Mesenchymal stem cell (in vitro differentiated cells and primary cell): Measurements from ENCODE around the gene PNLIPRP3. TPM values are rescaled to one million over a fixed set of nuclear protein-coding genes. Genes with fewer than 3 reads are reported as not detected.

Source experiments
- DNase-seq: peaks from one replicate; pipeline ENCODE4 v3.0.0-alpha.2; 2013
- H2AFZ ChIP-seq: one replicate; pipeline ENCODE4 v1.6.1; 2013; ENCODE audit warnings: low read depth, mild to moderate bottlenecking, control low read depth, inconsistent platforms, low read length, moderate library complexity
- H2AK5ac ChIP-seq: 2 replicates; pipeline ENCODE4 v1.6.1; 2013; ENCODE audit warnings: low read length, moderate library complexity, mild to moderate bottlenecking, inconsistent platforms; ENCODE audit not compliant: severe bottlenecking
- H2BK120ac ChIP-seq: one replicate; pipeline ENCODE4 v1.6.1; 2013; ENCODE audit warnings: low read depth, mild to moderate bottlenecking, inconsistent platforms, low read length, moderate library complexity
- H2BK12ac ChIP-seq, 2 experiments: one replicate each; pipeline ENCODE4 v1.6.1; 2013; ENCODE audit warnings: inconsistent platforms in 2 of 2, low read length in 2 of 2, mild to moderate bottlenecking in 2 of 2, moderate library complexity in 2 of 2, control low read depth in 1 of 2
- H2BK15ac ChIP-seq: one replicate; pipeline ENCODE4 v1.6.1; 2013; ENCODE audit warnings: mild to moderate bottlenecking, low read depth, inconsistent platforms; ENCODE audit not compliant: poor library complexity, severe bottlenecking
- H2BK5ac ChIP-seq: 2 replicates; pipeline ENCODE4 v1.6.1; 2013; ENCODE audit warnings: low read depth, mild to moderate bottlenecking, low read length, control low read depth, inconsistent platforms; ENCODE audit not compliant: poor library complexity, severe bottlenecking
- H3K14ac ChIP-seq, 2 experiments: one replicate each; pipeline ENCODE4 v1.6.1; 2013; ENCODE audit warnings: inconsistent platforms in 2 of 2, low read length in 2 of 2, control low read depth in 1 of 2, mild to moderate bottlenecking in 1 of 2, moderate library complexity in 1 of 2
- H3K18ac ChIP-seq, 2 experiments: one replicate each; pipeline ENCODE4 v1.6.1; 2013; ENCODE audit warnings: inconsistent platforms in 2 of 2, low read length in 2 of 2, control low read depth in 1 of 2, low read depth in 1 of 2, mild to moderate bottlenecking in 1 of 2
- H3K23ac ChIP-seq, 2 experiments: one replicate each; pipeline ENCODE4 v1.6.1; 2013; ENCODE audit warnings: inconsistent platforms in 2 of 2, low read length in 2 of 2, mild to moderate bottlenecking in 2 of 2, moderate library complexity in 2 of 2, control low read depth in 1 of 2
- H3K27ac ChIP-seq: 2 replicates; pipeline ENCODE4 v1.5.1; 2013; ENCODE audit warnings: mild to moderate bottlenecking, moderate library complexity, low read length, control low read depth, inconsistent platforms; ENCODE audit not compliant: poor library complexity, severe bottlenecking
- H3K27me3 ChIP-seq, 2 experiments: 2 replicates each; pipeline versions ENCODE4 v1.6.1 to v1.7.0; 2013; ENCODE audit warnings: low read length in 2 of 2, mild to moderate bottlenecking in 2 of 2, moderate library complexity in 2 of 2, control low read depth in 1 of 2, inconsistent platforms in 1 of 2; ENCODE audit not compliant: control insufficient read depth in 1 of 2, insufficient read depth in 1 of 2
- H3K36me3 ChIP-seq, 2 experiments: 2 replicates each; pipeline versions ENCODE4 v1.6.1 to v1.7.0; 2013; ENCODE audit warnings: low read length in 2 of 2, control low read depth in 1 of 2, inconsistent platforms in 1 of 2, low read depth in 1 of 2, mild to moderate bottlenecking in 1 of 2; ENCODE audit not compliant: insufficient read depth in 2 of 2, control insufficient read depth in 1 of 2
- H3K4ac ChIP-seq, 2 experiments: one replicate each; pipeline ENCODE4 v1.6.1; 2013; ENCODE audit warnings: inconsistent platforms in 2 of 2, low read length in 2 of 2, mild to moderate bottlenecking in 2 of 2, moderate library complexity in 2 of 2, control low read depth in 1 of 2, low read depth in 1 of 2
- H3K4me1 ChIP-seq: 2 replicates; pipeline ENCODE4 v1.6.1; 2013; ENCODE audit warnings: low read depth, low read length, control low read depth; ENCODE audit not compliant: control insufficient read depth, insufficient read depth
- H3K4me2 ChIP-seq: 2 replicates; pipeline ENCODE4 v1.6.1; 2013; ENCODE audit warnings: low read length, mild to moderate bottlenecking, inconsistent platforms; ENCODE audit not compliant: poor library complexity, severe bottlenecking
- H3K4me3 ChIP-seq, 2 experiments: 2 replicates each; pipeline versions ENCODE4 v1.5.1 to v1.7.0; 2013; ENCODE audit warnings: low read length in 2 of 2, mild to moderate bottlenecking in 2 of 2, control low read depth in 1 of 2, low read depth in 1 of 2; ENCODE audit not compliant: insufficient read depth in 1 of 2
- H3K79me1 ChIP-seq: replicated peaks from 2 replicates; pipeline ENCODE4 v1.6.1; 2013; ENCODE audit warnings: mild to moderate bottlenecking, control low read depth, low read length, inconsistent platforms; ENCODE audit not compliant: poor library complexity, severe bottlenecking
- H3K9ac ChIP-seq: 2 replicates; pipeline ENCODE4 v1.7.0; 2013; ENCODE audit warnings: mild to moderate bottlenecking, low read length, moderate library complexity
- H3K9me3 ChIP-seq: 2 replicates; pipeline ENCODE4 v1.7.0; 2013; ENCODE audit warnings: mild to moderate bottlenecking, low read length; ENCODE audit not compliant: control insufficient read depth
- H4K8ac ChIP-seq: one replicate; pipeline ENCODE4 v1.6.1; 2013; ENCODE audit warnings: inconsistent platforms, mild to moderate bottlenecking, low read length, moderate library complexity
- H4K91ac ChIP-seq: one replicate; pipeline ENCODE4 v1.6.1; 2013; ENCODE audit warnings: mild to moderate bottlenecking, low read length, inconsistent platforms
- WGBS: methylation state at CpG from one replicate; pipeline ENCODE4 v1.1.7; 2013; ENCODE audit warnings: mixed read lengths; 5-methylcytosine and 5-hydroxymethylcytosine counted together
- small RNA-seq: library from polyadenylated mRNA; stranded (forward); fragments of <200 nt; extraction: miRNeasy Mini kit (QIAGEN cat#:217004); gene quantifications from one replicate; pipeline ENCODE3, GENCODE V24; 2013; ENCODE audit warnings: low read depth

PNLIPRP3 gene

DNA sequence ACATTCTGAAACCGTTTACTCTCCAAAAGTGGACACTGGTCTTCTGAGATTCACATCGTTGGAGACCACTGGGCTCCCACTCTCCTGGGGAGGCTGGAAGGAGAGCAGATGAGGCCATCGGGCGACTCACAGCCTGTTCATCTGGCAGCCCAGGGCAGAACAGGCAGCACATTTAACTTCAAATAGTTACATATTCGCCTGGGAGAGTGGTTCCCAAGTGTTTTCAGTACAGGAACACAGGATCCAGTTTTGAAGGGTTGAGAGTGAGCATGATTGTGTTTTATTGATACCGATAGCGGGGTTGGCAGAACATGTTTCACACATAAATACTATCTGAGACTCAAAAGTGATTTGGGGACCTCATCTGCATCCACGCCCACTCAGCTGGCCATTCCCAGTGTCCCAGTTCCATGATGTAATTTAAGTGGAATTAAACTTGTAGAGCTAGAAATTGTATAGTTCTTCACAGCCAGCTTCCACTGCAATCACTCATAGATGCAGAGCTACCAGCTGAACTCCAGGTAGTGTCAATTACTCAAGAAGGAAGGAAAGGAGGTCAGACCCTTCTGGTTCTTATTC, 95.2 kb downstream of the PNLIPRP3 start:
- H3K4me1 ChIP-seq, result no peaks in the 10 kb centered on the region
- DNase-seq, result no peak
- no peak overlapping the region for H3K4ac ChIP-seq
- H3K18ac ChIP-seq, result no peak overlapping the region
- H3K79me1 ChIP-seq, result no peaks in the 10 kb centered on the region
- H2BK12ac ChIP-seq, result no peak overlapping the region
- H4K8ac ChIP-seq, result no peak overlapping the region
- peaks cover 3 to 16% of the 10 kb centered on the region in 2 experiments for H3K27me3 ChIP-seq
- no peak overlapping the region for H3K4me3 ChIP-seq
- no peak overlapping the region for H3K23ac ChIP-seq
- no peak overlapping the region for H3K4me2 ChIP-seq
- H4K91ac ChIP-seq, result no peak overlapping the region
- H2BK15ac ChIP-seq, result no peak overlapping the region
- WGBS, result 77% methylated on average over 6 of the region's 8 CpGs
- H3K9ac ChIP-seq, result no peak overlapping the region
- no peak overlapping the region for H2BK5ac ChIP-seq
- H3K36me3 ChIP-seq, result no peaks in the 10 kb centered on the region
- no peak overlapping the region for H3K14ac ChIP-seq
- H2AFZ ChIP-seq, result no peak overlapping the region
- H2BK120ac ChIP-seq, result no peak overlapping the region
- H3K9me3 ChIP-seq, result no peaks in the 10 kb centered on the region
- no peak overlapping the region for H2AK5ac ChIP-seq
- H3K27ac ChIP-seq, result no peak overlapping the region

GRCh38 chr10:116524736-116525135, 97.1 kb downstream of the PNLIPRP3 start:
- DNase-seq, result no peak
- Histone ChIP-seq H3K4me3 (no peak overlapping the region), H4K91ac (no peak overlapping the region), H4K8ac (no peak overlapping the region), H3K18ac (no peak overlapping the region), H3K27ac (no peak overlapping the region), H3K14ac (no peak overlapping the region), H2BK5ac (no peak overlapping the region), H3K23ac (no peak overlapping the region), H2AK5ac (no peak overlapping the region), H3K4ac (no peak overlapping the region), H2BK12ac (no peak overlapping the region), H3K4me1 (no peaks in the 10 kb centered on the region), H2BK120ac (no peak overlapping the region), H3K36me3 (no peaks in the 10 kb centered on the region), H3K27me3 (peaks cover 3 to 16% of the 10 kb centered on the region in 2 experiments), H2BK15ac (no peak overlapping the region), H3K9me3 (no peaks in the 10 kb centered on the region), H3K4me2 (no peak overlapping the region), H3K9ac (no peak overlapping the region), H3K79me1 (no peaks in the 10 kb centered on the region), H2AFZ (no peak overlapping the region)
- WGBS, result 62% methylated on average over 3 of the region's 3 CpGs

- no peak overlapping the region for H3K27ac ChIP-seq
- no peak overlapping the region for H3K4me2 ChIP-seq
- no peak overlapping the region for H4K91ac ChIP-seq
- no peaks in the 10 kb centered on the region for H3K36me3 ChIP-seq
- no peak overlapping the region for H4K8ac ChIP-seq
- no peak overlapping the region for H3K14ac ChIP-seq
- peaks cover 5% of the 10 kb centered on the region for H3K9me3 ChIP-seq
- no peaks in the 10 kb centered on the region for H3K79me1 ChIP-seq
- H2BK5ac ChIP-seq, result no peak overlapping the region
- no peak for DNase-seq
- H3K4ac ChIP-seq, result no peak overlapping the region
- H3K9ac ChIP-seq, result no peak overlapping the region
- H3K18ac ChIP-seq, result no peak overlapping the region
- no peak overlapping the region for H3K23ac ChIP-seq
- H3K4me3 ChIP-seq, result no peak overlapping the region
- no peaks in the 10 kb centered on the region for H3K4me1 ChIP-seq
- peaks cover 3 to 16% of the 10 kb centered on the region in 2 experiments for H3K27me3 ChIP-seq
- H2AK5ac ChIP-seq, result no peak overlapping the region
- no peak overlapping the region for H2BK120ac ChIP-seq
- H2AFZ ChIP-seq, result no peak overlapping the region
- no peak overlapping the region for H2BK15ac ChIP-seq
- no CpG with 5 or more reads among the region's 3 CpGs for WGBS
- H2BK12ac ChIP-seq, result no peak overlapping the region
Measured at GRCh38 chr10:116526219-116526618, 98.6 kb downstream of the PNLIPRP3 start.

Small RNA genes lying within 50 kb of the gene (small RNA-seq; reads per million reads assigned to genes)
- not detected for gene SNRPGP6
